Measurements from ENCODE around the gene ACTN1.
"Not testable (repeated sequence)": the region's sequence is repeated elsewhere in the genome, so short reads cannot be mapped to it uniquely, and the experiment has no call there.

The ACTN1 gene

GRCh38 chr14:68979722-68980451 is 785 bp upstream of the ACTN1 start:
- FAIRE-seq (no peak), DNase-seq (ENCODE audit: insufficient read length, low spot score) (no peak)
- no peak for TF ChIP-seq POLR2A (IDR thresholded peaks at IDR 0.05; ENCODE audit: low read depth, low read length)
- no peak for TF ChIP-seq POLR2AphosphoS5 (IDR thresholded peaks at IDR 0.05; ENCODE audit: low read depth, low read length)
- TF ChIP-seq PAX5 (IDR thresholded peaks at IDR 0.05; ENCODE audit: insufficient read depth, low read length, severe bottlenecking), result no peak
- TF ChIP-seq TAF1 (IDR thresholded peaks at IDR 0.05; ENCODE audit: low read depth, low read length), result no peak
- no peak for TF ChIP-seq SPI1 (IDR thresholded peaks at IDR 0.05; ENCODE audit: low read depth, low read length)
- no peak for TF ChIP-seq POU2F2 (IDR thresholded peaks at IDR 0.05; ENCODE audit: low read depth, low read length)

GRCh38 chr14:68978172-68978911 is 760 bp downstream of the ACTN1 start:
- FAIRE-seq, result no peak
- TF ChIP-seq POLR2AphosphoS5 (IDR thresholded peaks at IDR 0.05; ENCODE audit: low read depth, low read length) (no peak), TAF1 (IDR thresholded peaks at IDR 0.05; ENCODE audit: low read depth, low read length) (no peak)
- peak; percentile 47 for DNase-seq (ENCODE audit: insufficient read length, low spot score)

GRCh38 chr14:68977718-68978171 is 1.4 kb downstream of the ACTN1 start:
- no peak for FAIRE-seq
- TF ChIP-seq POU2F2 (IDR thresholded peaks at IDR 0.05; ENCODE audit: low read depth, low read length) (no peak), POLR2A (IDR thresholded peaks at IDR 0.05; ENCODE audit: low read depth, low read length) (no peak), SPI1 (IDR thresholded peaks at IDR 0.05; ENCODE audit: low read depth, low read length) (no peak), POLR2AphosphoS5 (IDR thresholded peaks at IDR 0.05; ENCODE audit: low read depth, low read length) (no peak), PAX5 (IDR thresholded peaks at IDR 0.05; ENCODE audit: insufficient read depth, low read length, severe bottlenecking) (no peak), TAF1 (IDR thresholded peaks at IDR 0.05; ENCODE audit: low read depth, low read length) (no peak)
- peak; percentile 23 for DNase-seq (ENCODE audit: insufficient read length, low spot score)

- DNase-seq (ENCODE audit: insufficient read length, low spot score) (no peak), FAIRE-seq (no peak)
- no peak for TF ChIP-seq POLR2A (IDR thresholded peaks at IDR 0.05; ENCODE audit: low read depth, low read length)
- no peak for TF ChIP-seq PAX5 (IDR thresholded peaks at IDR 0.05; ENCODE audit: insufficient read depth, low read length, severe bottlenecking)
- TF ChIP-seq TAF1 (IDR thresholded peaks at IDR 0.05; ENCODE audit: low read depth, low read length), result no peak
- TF ChIP-seq POLR2AphosphoS5 (IDR thresholded peaks at IDR 0.05; ENCODE audit: low read depth, low read length), result no peak
- TF ChIP-seq SPI1 (IDR thresholded peaks at IDR 0.05; ENCODE audit: low read depth, low read length), result no peak
- TF ChIP-seq POU2F2 (IDR thresholded peaks at IDR 0.05; ENCODE audit: low read depth, low read length), result no peak
Measured at GRCh38 chr14:68977180-68977717, 1.9 kb downstream of the ACTN1 start.

GRCh38 chr14:68976160-68977067 is 2.7 kb downstream of the ACTN1 start:
- FAIRE-seq, result no peak
- TF ChIP-seq POLR2AphosphoS5 (IDR thresholded peaks at IDR 0.05; ENCODE audit: low read depth, low read length), result no peak
- no peak for TF ChIP-seq TAF1 (IDR thresholded peaks at IDR 0.05; ENCODE audit: low read depth, low read length)
- TF ChIP-seq POLR2A (IDR thresholded peaks at IDR 0.05; ENCODE audit: low read depth, low read length), result no peak
- DNase-seq (ENCODE audit: insufficient read length, low spot score), result no peak

- TF ChIP-seq POU2F2 (IDR thresholded peaks at IDR 0.05; ENCODE audit: low read depth, low read length), result no peak
- DNase-seq (ENCODE audit: insufficient read length, low spot score) (no peak), FAIRE-seq (no peak)
Measured at GRCh38 chr14:68975667-68976066, 3.4 kb downstream of the ACTN1 start.

GRCh38 chr14:68974759-68975347 is 4.2 kb downstream of the ACTN1 start:
- no peak for FAIRE-seq
- TF ChIP-seq TAF1 (IDR thresholded peaks at IDR 0.05; ENCODE audit: low read depth, low read length) (no peak), PAX5 (IDR thresholded peaks at IDR 0.05; ENCODE audit: insufficient read depth, low read length, severe bottlenecking) (no peak), POLR2A (IDR thresholded peaks at IDR 0.05; ENCODE audit: low read depth, low read length) (no peak), POLR2AphosphoS5 (IDR thresholded peaks at IDR 0.05; ENCODE audit: low read depth, low read length) (no peak), SPI1 (IDR thresholded peaks at IDR 0.05; ENCODE audit: low read depth, low read length) (no peak), POU2F2 (IDR thresholded peaks at IDR 0.05; ENCODE audit: low read depth, low read length) (no peak)
- DNase-seq (ENCODE audit: insufficient read length, low spot score), result no peak

- no peak for DNase-seq (ENCODE audit: insufficient read length, low spot score)
- TF ChIP-seq SPI1 (IDR thresholded peaks at IDR 0.05; ENCODE audit: low read depth, low read length), result no peak
- TF ChIP-seq PAX5 (IDR thresholded peaks at IDR 0.05; ENCODE audit: insufficient read depth, low read length, severe bottlenecking), result no peak
- TF ChIP-seq TAF1 (IDR thresholded peaks at IDR 0.05; ENCODE audit: low read depth, low read length), result no peak
- TF ChIP-seq POU2F2 (IDR thresholded peaks at IDR 0.05; ENCODE audit: low read depth, low read length), result no peak
- TF ChIP-seq POLR2A (IDR thresholded peaks at IDR 0.05; ENCODE audit: low read depth, low read length), result no peak
- no peak for TF ChIP-seq POLR2AphosphoS5 (IDR thresholded peaks at IDR 0.05; ENCODE audit: low read depth, low read length)
- no peak for FAIRE-seq
Measured at GRCh38 chr14:68973639-68974038, 5.5 kb downstream of the ACTN1 start.

- not testable (repeated sequence) for FAIRE-seq; DNase-seq (ENCODE audit: insufficient read length, low spot score)
Measured at GRCh38 chr14:68973219-68973565, 5.9 kb downstream of the ACTN1 start.
